Measurements from ENCODE around the gene SSBP3. TPM values are rescaled to one million over a fixed set of nuclear protein-coding genes. Genes with fewer than 3 reads are reported as not detected.

The SSBP3 gene
- polyA plus RNA-seq, 1 of the 3 experiments (the other 2 are of a cell fraction): 26.2 TPM

DNA sequence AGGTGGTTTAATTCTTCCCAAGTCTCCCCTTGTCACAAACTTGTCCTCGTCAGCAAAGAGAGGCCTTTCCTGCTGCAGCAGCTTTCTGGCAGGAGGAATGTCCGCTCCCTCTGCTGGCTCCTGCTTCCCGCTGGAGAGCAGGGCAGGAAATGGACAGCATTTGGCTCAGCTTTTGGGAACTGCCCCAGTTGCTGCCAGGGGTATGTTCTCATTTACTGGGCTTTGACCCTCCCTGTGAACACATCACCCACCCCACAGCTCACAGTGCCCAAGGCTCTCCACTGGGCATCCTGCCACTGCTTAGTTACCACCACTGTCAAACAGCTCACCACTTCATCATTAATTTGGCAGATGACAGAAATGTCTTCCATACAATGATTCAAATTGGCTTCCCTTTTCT is 130.8 kb downstream of the SSBP3 start:
- POLR2A ChIA-PET: no interaction called here
- no peak overlapping the region for H3K4me3 ChIP-seq (ENCODE audit: low read depth in 2 of 2, low read length in 1 of 2)
- no peaks in the 10 kb centered on the region for H3K79me2 ChIP-seq (ENCODE audit: insufficient read depth)
- peaks cover 0 to 6% of the 10 kb centered on the region in 2 experiments for H3K36me3 ChIP-seq (replicated peaks in 1 of 2; ENCODE audit: control insufficient read depth in 1 of 2, insufficient read depth in 2 of 2, low read length in 1 of 2)
- no peak for DNase-seq
- peak overlapping the region in 1 of 2 experiments; percentile 56; a peak in 1 of 4 replicates for H3K27ac ChIP-seq (ENCODE audit: low read depth in 2 of 2, low read length in 1 of 2)
- no peaks in the 10 kb centered on the region for H3F3A ChIP-seq (replicated peaks; ENCODE audit: insufficient read depth)
- CTCF ChIA-PET: interaction anchor here (1.1 to 4.9 kb wide), 8 partner anchors 23 to 296 kb away, joined by 3 to 20 read pairs (median 7); no protein-coding TSS in a partner anchor
- no peaks in the 10 kb centered on the region for H3K27me3 ChIP-seq (ENCODE audit: insufficient read depth)
- H3K9ac ChIP-seq: no peak overlapping the region
- 82% methylated on average over 3 of the region's 3 CpGs for WGBS (ENCODE audit: low lambda C conversion rate)
- TF ChIP-seq USF2 (IDR thresholded peaks at IDR 0.05; ENCODE audit: borderline replicate concordance, low read depth, low read length) (no peak), PBX3 (IDR thresholded peaks at IDR 0.05) (peak; percentile 51), RAD21 (IDR thresholded peaks at IDR 0.05; ENCODE audit: low read length) (peak; percentile 29; the same call in 1 of the 2 replicates), ZBTB33 (IDR thresholded peaks at IDR 0.05; ENCODE audit: borderline replicate concordance, low read depth) (no peak), FOXM1 (IDR thresholded peaks at IDR 0.05; ENCODE audit: low read depth) (no peak), IRF3 (IDR thresholded peaks at IDR 0.05; ENCODE audit: low read depth, low read length) (no peak), TEAD4 (IDR thresholded peaks at IDR 0.05; ENCODE audit: borderline replicate concordance, insufficient read depth) (no peak)
- H3K4me1 ChIP-seq (ENCODE audit: control insufficient read depth in 1 of 2, insufficient read depth in 2 of 2, low read depth in 1 of 2, low read length in 1 of 2): peaks cover 0 to 50% of the 10 kb centered on the region in 2 experiments; a peak in 2 of 4 replicates
- no peaks in the 10 kb centered on the region; the same call in 1 of the 2 replicates for H4K20me1 ChIP-seq (ENCODE audit: insufficient read depth)
- no peak overlapping the region for H3K4me2 ChIP-seq
- no peaks in the 10 kb centered on the region for H3K9me3 ChIP-seq
- H3K9me2 ChIP-seq: no peaks in the 10 kb centered on the region
- no peak overlapping the region for H2AFZ ChIP-seq (ENCODE audit: low read depth)

DNA sequence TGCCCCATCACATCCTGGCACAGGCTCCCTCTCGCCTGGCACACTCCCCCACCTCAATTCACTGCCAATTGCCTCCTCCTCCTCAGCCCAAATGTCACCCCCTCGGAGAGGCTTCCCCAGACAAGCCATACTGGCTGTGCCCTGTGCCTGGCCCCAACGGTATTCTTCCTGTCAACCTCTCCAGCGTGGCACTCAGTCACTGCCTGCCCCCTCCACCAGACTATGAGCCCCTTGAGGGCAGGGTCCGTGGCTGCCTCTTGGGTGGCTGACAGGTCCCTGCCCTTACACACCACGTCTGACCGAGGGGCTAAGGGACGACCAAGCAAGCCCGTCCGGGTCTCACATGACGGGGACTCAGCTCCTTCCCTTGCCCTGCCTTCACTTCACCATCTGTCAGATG is 131.3 kb downstream of the SSBP3 start:
- no peaks in the 10 kb centered on the region for H3K9me3 ChIP-seq
- no peak overlapping the region for H3K9ac ChIP-seq
- no peak for DNase-seq
- H3K4me1 ChIP-seq (ENCODE audit: control insufficient read depth in 1 of 2, insufficient read depth in 2 of 2, low read depth in 1 of 2, low read length in 1 of 2): peaks cover 0 to 50% of the 10 kb centered on the region in 2 experiments; a peak in 2 of 4 replicates
- H3K4me2 ChIP-seq: no peak overlapping the region
- no peak overlapping the region for H3K4me3 ChIP-seq (ENCODE audit: low read depth in 2 of 2, low read length in 1 of 2)
- no peaks in the 10 kb centered on the region for H3F3A ChIP-seq (replicated peaks; ENCODE audit: insufficient read depth)
- CTCF ChIA-PET: interaction anchor here (1.0 to 4.9 kb wide), 13 partner anchors 10 to 297 kb away, joined by 3 to 20 read pairs (median 4); no protein-coding TSS in a partner anchor
- H3K27ac ChIP-seq (ENCODE audit: low read depth in 2 of 2, low read length in 1 of 2): peak overlapping the region in 1 of 2 experiments; percentile 56; a peak in 1 of 4 replicates
- no peaks in the 10 kb centered on the region for H3K9me2 ChIP-seq
- H3K27me3 ChIP-seq (ENCODE audit: insufficient read depth): no peaks in the 10 kb centered on the region
- no peak overlapping the region for H2AFZ ChIP-seq (ENCODE audit: low read depth)
- 90% methylated on average over 3 of the region's 11 CpGs for WGBS (ENCODE audit: low lambda C conversion rate)
- no peaks in the 10 kb centered on the region; the same call in 1 of the 2 replicates for H4K20me1 ChIP-seq (ENCODE audit: insufficient read depth)
- POLR2A ChIA-PET: interaction anchor here (2.2 kb wide), 1 partner anchor 17 kb away, joined by 5 read pairs; no protein-coding TSS in a partner anchor
- no peaks in the 10 kb centered on the region for H3K79me2 ChIP-seq (ENCODE audit: insufficient read depth)
- H3K36me3 ChIP-seq (replicated peaks in 1 of 2; ENCODE audit: control insufficient read depth in 1 of 2, insufficient read depth in 2 of 2, low read length in 1 of 2): peaks cover 0 to 3% of the 10 kb centered on the region in 2 experiments
- no peak for TF ChIP-seq MEF2A (IDR thresholded peaks at IDR 0.05; ENCODE audit: borderline replicate concordance, low read depth)
- TF ChIP-seq RAD21 (IDR thresholded peaks at IDR 0.05; ENCODE audit: low read length): no peak
- TF ChIP-seq SMC3 (IDR thresholded peaks at IDR 0.05; ENCODE audit: low read depth, low read length): no peak
- TF ChIP-seq FOXM1 (IDR thresholded peaks at IDR 0.05; ENCODE audit: low read depth): no peak
- TF ChIP-seq NRF1 (IDR thresholded peaks at IDR 0.05; ENCODE audit: low read depth, low read length): no peak
- TF ChIP-seq POLR2AphosphoS5 (IDR thresholded peaks at IDR 0.05; ENCODE audit: low read depth, low read length): no peak
- no peak for TF ChIP-seq PBX3 (IDR thresholded peaks at IDR 0.05)
- TF ChIP-seq TCF12 (IDR thresholded peaks at IDR 0.05): no peak
- TF ChIP-seq CHD2 (IDR thresholded peaks at IDR 0.05; ENCODE audit: low read length, partially characterized antibody): no peak
- TF ChIP-seq SIN3A (IDR thresholded peaks at IDR 0.05; ENCODE audit: borderline replicate concordance, low read depth, low read length): no peak
- no peak for TF ChIP-seq USF1 (IDR thresholded peaks at IDR 0.05; ENCODE audit: borderline replicate concordance, low read depth)
- TF ChIP-seq TEAD4 (IDR thresholded peaks at IDR 0.05; ENCODE audit: borderline replicate concordance, insufficient read depth): no peak
- TF ChIP-seq YY1 (IDR thresholded peaks at IDR 0.05; ENCODE audit: low read depth): no peak
- no peak for TF ChIP-seq GATA2 (CRISPR knock-in tag; IDR thresholded peaks at IDR 0.05)
- no peak for TF ChIP-seq RFX5 (IDR thresholded peaks at IDR 0.05; ENCODE audit: low read length)
